GM18511 (cell line): ENCODE measurements around the gene GRHPR.
"Not testable (repeated sequence)": the region's sequence is repeated elsewhere in the genome, so short reads cannot be mapped to it uniquely, and the experiment has no call there.

Experiments
- ATAC-seq: cut with Tn5 transposase; IDR thresholded peaks from one replicate; pipeline ENCODE4 v1.9.1; 2021; ENCODE audit warnings: mild to moderate bottlenecking, moderate library complexity; ENCODE audit not compliant: unreplicated experiment

The GRHPR gene

DNA sequence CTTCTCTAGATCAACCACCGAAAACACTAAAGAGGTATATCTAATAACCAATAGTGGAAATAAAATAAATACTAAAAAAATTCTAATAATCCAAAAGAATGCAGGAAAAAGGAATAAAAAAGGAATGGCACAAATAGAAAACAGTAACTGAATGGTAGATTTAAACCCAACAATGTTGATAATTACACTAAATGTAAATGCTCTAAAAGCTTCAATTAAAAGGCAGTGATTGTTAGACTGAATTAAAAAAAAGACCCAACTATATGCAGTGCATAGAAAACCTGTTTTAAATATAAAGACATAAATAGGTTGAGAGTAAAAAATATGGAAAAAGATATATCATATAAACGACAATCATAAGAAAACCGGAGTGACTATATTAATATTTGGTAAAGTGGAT is 51.9 kb downstream of the GRHPR start:
- no peak for ATAC-seq

DNA sequence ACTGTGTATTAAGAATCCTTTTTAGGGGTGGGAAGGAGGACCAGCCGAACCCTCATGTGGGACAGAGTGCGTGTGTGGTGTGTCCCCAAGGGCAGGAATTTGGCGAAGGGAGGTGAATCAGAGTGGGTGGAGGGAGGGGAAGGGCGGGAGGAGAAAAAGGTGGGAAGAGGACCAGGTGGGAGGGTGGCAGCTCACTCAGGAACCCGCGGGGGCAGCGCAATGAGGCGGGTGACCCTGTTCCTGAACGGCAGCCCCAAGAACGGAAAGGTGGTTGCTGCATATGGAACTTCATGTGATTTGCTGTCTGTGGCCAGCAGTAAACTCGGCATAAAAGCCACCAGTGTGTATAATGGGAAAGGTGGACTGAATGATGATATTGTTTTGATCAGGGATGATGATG is 54.4 kb downstream of the GRHPR start:
- no peak for ATAC-seq

DNA sequence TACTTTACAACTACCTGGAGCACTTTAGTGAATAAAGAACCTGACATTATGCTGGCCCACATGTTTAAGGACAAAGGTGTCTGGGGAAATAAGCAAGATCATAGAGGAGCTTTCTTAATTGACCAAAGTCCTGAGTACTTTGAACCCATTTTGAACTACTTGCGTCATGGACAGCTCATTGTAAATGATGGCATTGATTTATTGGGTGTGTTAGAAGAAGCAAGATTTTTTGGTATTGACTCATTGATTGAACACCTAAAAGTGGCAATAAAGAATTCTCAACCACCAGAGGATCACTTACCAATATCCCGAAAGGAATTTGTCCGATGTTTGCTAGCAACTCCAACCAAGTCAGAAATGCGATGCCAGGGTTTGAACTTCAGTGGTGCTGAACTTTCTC is 54.9 kb downstream of the GRHPR start:
- not testable (repeated sequence) for ATAC-seq

DNA sequence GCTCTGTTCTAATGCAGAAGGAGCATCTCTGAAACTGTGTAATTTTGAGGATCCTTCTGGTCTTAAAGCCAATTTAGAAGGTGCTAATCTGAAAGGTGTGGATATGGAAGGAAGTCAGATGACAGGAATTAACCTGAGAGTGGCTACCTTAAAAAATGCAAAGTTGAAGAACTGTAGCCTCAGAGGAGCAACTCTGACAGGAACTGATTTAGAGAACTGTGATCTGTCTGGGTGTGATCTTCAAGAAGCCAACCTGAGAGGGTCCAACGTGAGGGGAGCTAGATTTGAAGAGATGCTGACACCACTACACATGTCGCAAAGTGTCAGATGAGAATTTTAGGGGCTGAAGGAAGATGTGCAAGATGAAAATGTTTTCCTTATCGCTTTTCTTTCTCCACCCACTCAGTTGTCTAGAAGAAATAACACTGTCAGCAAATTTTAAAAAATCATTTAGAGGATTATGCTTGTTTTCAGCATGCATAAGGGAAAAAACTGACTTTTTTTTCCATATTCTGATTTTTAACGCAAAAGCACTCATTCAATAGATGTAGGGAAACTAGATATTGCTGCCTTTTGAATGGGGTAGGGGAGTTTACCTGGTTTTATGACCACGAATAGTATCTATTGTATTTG is 55.6 kb downstream of the GRHPR start:
- ATAC-seq, result not testable (repeated sequence)

DNA sequence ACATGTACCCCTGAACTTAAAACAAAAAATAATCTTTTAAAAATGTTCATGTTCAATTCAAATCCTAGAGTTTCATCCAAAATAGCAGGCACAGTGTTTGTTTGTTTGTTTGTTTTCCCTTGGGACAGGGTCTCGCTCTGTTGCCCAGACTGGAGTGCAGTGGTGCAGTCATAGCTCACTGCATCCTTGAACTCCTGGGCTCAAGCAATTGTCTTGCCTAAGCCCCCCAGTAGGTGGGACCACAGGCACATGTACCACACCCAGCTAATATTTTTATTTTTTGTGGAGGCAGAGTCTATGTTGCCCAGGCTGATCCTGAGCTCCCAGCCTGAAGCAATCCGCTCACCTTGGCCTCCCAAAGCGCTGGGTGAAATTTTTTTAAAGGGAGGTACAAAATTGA is 58.3 kb downstream of the GRHPR start:
- ATAC-seq, result no peak

DNA sequence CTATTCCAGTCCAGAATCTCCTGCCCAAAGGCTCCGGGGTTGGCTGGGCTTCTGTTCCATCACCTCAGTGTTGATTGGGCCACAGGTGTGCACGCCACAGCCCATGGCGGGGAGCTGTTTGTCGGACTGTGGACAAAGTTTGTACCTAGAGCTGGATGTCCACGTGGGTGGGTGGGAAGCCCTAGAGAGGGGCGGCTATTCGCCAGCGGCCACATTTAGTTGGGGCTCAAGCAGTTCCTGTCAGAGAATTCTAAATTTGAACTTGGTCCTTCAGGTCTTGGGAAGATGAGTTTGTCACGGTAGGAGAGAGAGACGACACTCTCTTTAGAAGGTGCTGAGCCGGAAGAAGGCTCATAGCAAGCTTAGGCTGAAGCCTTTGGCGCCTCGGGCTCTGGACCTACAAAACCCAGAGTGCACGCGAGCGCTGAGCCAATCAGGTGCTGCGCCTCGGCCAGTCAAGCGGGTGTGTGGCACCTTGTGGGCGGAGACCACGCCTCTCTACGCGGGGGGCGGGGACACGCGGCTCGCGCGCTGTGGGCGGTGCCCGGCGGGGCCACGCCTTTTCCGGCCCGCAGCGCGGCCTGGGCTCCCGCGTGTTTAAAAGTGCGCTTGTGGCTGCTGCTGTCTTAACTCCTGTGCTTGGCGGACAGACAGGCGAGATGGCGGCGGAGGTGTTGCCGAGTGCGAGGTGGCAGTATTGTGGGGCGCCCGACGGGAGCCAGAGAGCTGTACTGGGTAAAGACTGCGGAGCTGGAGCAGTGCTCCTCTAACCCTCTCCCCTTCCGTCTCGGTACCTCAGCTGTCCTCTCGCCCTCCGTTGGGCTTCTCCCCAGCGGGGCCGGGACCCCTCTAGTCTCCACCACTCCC is 63.1 kb downstream of the GRHPR start, which contains the start of gene POLR1E:
Gene POLR1E (plus strand): TSS at position 560 of the 867 bp plus-strand sequence. CDS start 100 bp downstream, at position 660.
- peak; percentile 97 for ATAC-seq

DNA sequence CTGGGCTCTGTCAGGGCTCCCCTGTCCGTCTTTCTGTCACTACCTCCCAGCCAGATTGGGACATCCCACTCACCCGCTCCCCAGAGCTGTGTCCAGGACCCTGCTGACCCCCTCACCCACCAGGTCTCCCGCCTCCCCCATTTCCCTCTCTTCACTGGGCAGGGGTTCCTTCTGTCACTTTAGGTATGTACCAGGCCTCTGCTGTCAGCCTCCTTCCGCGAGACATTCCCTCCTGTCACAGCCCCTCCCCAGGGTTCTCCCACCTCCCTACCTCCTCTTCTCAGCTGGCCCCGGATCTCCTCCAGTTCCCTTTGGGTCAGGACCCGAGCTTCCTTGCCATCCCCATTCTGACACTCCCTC is 63.7 kb downstream of the GRHPR start:
- no peak for ATAC-seq
